HepG2 (cell line): ENCODE measurements around the gene SNRPB2. TPM values are rescaled to one million over a fixed set of nuclear protein-coding genes. Genes with fewer than 3 reads are reported as not detected.

Experiments used
- ATAC-seq: fragments of 200-7000 bp; cut with Tn5 transposase; 3 replicates; pipeline ENCODE4 v1.9.1; 2020; ENCODE audit warnings: mild to moderate bottlenecking, moderate library complexity
- BruUV-seq: library from RNA; stranded (reverse); fragments of 400-500 nt; replicated peaks from 2 replicates; lab custom pipeline; 2021; lab: Mats Ljungman, UMichigan
- CTCF ChIA-PET: fragments of 300-600 bp; formaldehyde crosslinking; extraction: SDS; loops from one replicate; lab custom pipeline; 2021; ENCODE audit warnings: low total read pairs, inconsistent platforms, low intra/inter-chr PET ratio; lab: Yijun Ruan, JAX
- POLR2A ChIA-PET: fragments of 350-600 bp; sonication (Branson Sonifier 250); formaldehyde crosslinking; loops from one replicate; lab custom pipeline; 2020; ENCODE audit warnings: antibody characterized with exemption, inconsistent platforms; lab: Yijun Ruan, JAX
- DNase-seq: peaks from one replicate; pipeline ENCODE4 v3.0.0-alpha.2; 2015; ENCODE audit warnings: low spot score
- FAIRE-seq: peaks from 3 replicates; lab custom pipeline; 2011; peaks lifted over from hg19 to GRCh38; lab: Jason Lieb, UNC
- H2AFZ ChIP-seq: one replicate; pipeline ENCODE4 v1.6.1; 2011; ENCODE audit warnings: low read length, inconsistent platforms
- H3K27ac ChIP-seq: fragments of 300-600 bp; 3 replicates; pipeline ENCODE4 v1.8.0; 2011; ENCODE audit warnings: mixed run types, mild to moderate bottlenecking, mixed read lengths, low read length, inconsistent platforms; ENCODE audit not compliant: insufficient read depth; ENCODE audit errors: extremely low read length
- H3K27me3 ChIP-seq, 2 experiments: fragments of 200-600 bp in 1 of 2; 2 replicates in 1 of 2; 3 replicates in 1 of 2; pipeline versions ENCODE4 v1.6.0 to v1.8.0; 2011; ENCODE audit warnings: low read length in 2 of 2, mild to moderate bottlenecking in 2 of 2, moderate library complexity in 2 of 2, inconsistent platforms in 1 of 2; ENCODE audit not compliant: insufficient read depth in 2 of 2, control insufficient read depth in 1 of 2
- H3K36me3 ChIP-seq, 2 experiments: fragments of 200-600 bp in 1 of 2; replicated peaks in 1 of 2; 2 replicates in 1 of 2; 3 replicates in 1 of 2; pipeline versions ENCODE4 v1.5.1 to v1.8.0; 2011; ENCODE audit warnings: low read length in 2 of 2, inconsistent platforms in 1 of 2; ENCODE audit not compliant: insufficient read depth in 2 of 2, control insufficient read depth in 1 of 2
- H3K4me1 ChIP-seq: 2 replicates; pipeline ENCODE4 v1.5.1; 2012; ENCODE audit warnings: low read length, inconsistent platforms; ENCODE audit not compliant: insufficient read depth
- H3K4me2 ChIP-seq: 2 replicates; pipeline ENCODE4 v1.6.0; 2011; ENCODE audit warnings: low read depth, low read length, inconsistent platforms
- H3K4me3 ChIP-seq, 3 experiments: fragments of 200-600 bp in 1 of 3; sonication (generic), shearing (Covaris generic) in 1 of 3; replicated peaks in 1 of 3; 2 replicates each; pipeline ENCODE4 v1.5.1; 2011 to 2016; ENCODE audit warnings: low read length in 3 of 3, inconsistent platforms in 2 of 3, low read depth in 2 of 3, mild to moderate bottlenecking in 2 of 3, control low read depth in 1 of 3, mixed read lengths in 1 of 3; ENCODE audit not compliant: insufficient read depth in 1 of 3
- H3K79me2 ChIP-seq: one replicate; pipeline ENCODE4 v1.6.1; 2011; ENCODE audit warnings: low read length, inconsistent platforms; ENCODE audit not compliant: insufficient read depth
- H3K9ac ChIP-seq: 2 replicates; pipeline ENCODE4 v1.6.0; 2011; ENCODE audit warnings: mild to moderate bottlenecking, low read depth, low read length, inconsistent platforms; ENCODE audit not compliant: insufficient read depth
- H3K9me3 ChIP-seq: 2 replicates; pipeline ENCODE4 v1.5.1; 2012; ENCODE audit warnings: mild to moderate bottlenecking, low read length
- H4K20me1 ChIP-seq: 2 replicates; pipeline ENCODE4 v1.6.0; 2011; ENCODE audit warnings: inconsistent platforms, mild to moderate bottlenecking, low read length, moderate library complexity; ENCODE audit not compliant: insufficient read depth
- BRD4 ChIP-seq: sonication (generic); formaldehyde crosslinking; IDR thresholded peaks from 2 replicates; pipeline ENCODE4 v1.4.0; 2020; ENCODE audit warnings: missing genetic modification reagents
- CBX5 ChIP-seq: sonication (generic); formaldehyde crosslinking; IDR thresholded peaks from 2 replicates; pipeline ENCODE4 v1.4.0; 2020; ENCODE audit warnings: missing genetic modification reagents, borderline replicate concordance
- FOXC1 ChIP-seq: sonication (generic); formaldehyde crosslinking; IDR thresholded peaks from 2 replicates; pipeline ENCODE4 v1.8.0; 2022; ENCODE audit warnings: mild to moderate bottlenecking, missing genetic modification reagents, borderline replicate concordance
- JARID2 ChIP-seq: sonication (generic); formaldehyde crosslinking; IDR thresholded peaks from 2 replicates; pipeline ENCODE4 v1.8.1; 2023; ENCODE audit warnings: missing genetic modification reagents, inconsistent platforms; ENCODE audit not compliant: insufficient replicate concordance
- KMT2A ChIP-seq: sonication (generic); formaldehyde crosslinking; IDR thresholded peaks from 2 replicates; pipeline ENCODE4 v1.4.0; 2020; ENCODE audit warnings: missing genetic modification reagents
- MAFK ChIP-seq, 2 experiments: IDR thresholded peaks in 1 of 2; conservative IDR thresholded peaks in 1 of 2; 2 replicates each; pipeline ENCODE4 v1.6.1; 2011; ENCODE audit warnings: improper control_type of control experiment in 2 of 2, low read length in 2 of 2
- NFE2L2 ChIP-seq: fragments of 150-350 bp; IDR thresholded peaks from 2 replicates; pipeline ENCODE4 v1.6.1; 2014; ENCODE audit warnings: low read length
- PAX8 ChIP-seq: sonication (generic); formaldehyde crosslinking; IDR thresholded peaks from 2 replicates; pipeline ENCODE4 v1.8.0; 2022; ENCODE audit warnings: mild to moderate bottlenecking, missing genetic modification reagents, borderline replicate concordance
- PHF5A ChIP-seq: IDR thresholded peaks from one replicate; pipeline ENCODE4 v1.6.1; 2018; ENCODE audit warnings: low read depth, missing genetic modification reagents; ENCODE audit not compliant: unreplicated experiment
- PRDM4 ChIP-seq: sonication (generic); formaldehyde crosslinking; IDR thresholded peaks from 2 replicates; pipeline ENCODE4 v1.9.0; 2021; ENCODE audit warnings: missing genetic modification reagents, borderline replicate concordance
- SNAPC5 ChIP-seq: sonication (generic); formaldehyde crosslinking; IDR thresholded peaks from 2 replicates; pipeline ENCODE4 v1.8.1; 2023; ENCODE audit warnings: mild to moderate bottlenecking, missing genetic modification reagents, borderline replicate concordance
- TEAD3 ChIP-seq: optimal IDR thresholded peaks from 2 replicates; pipeline ENCODE3; 2016; ENCODE audit warnings: borderline replicate concordance
- U2AF1 ChIP-seq: fragments of 200-400 bp; formaldehyde crosslinking; optimal IDR thresholded peaks from 2 replicates; pipeline ENCODE3; 2017; ENCODE audit warnings: mild to moderate bottlenecking, low read depth, low read length
- in situ Hi-C: cut with HindIII; loops from 2 replicates; pipeline ENCODE4 v1.10.0; 2017; ENCODE audit warnings: low pct_unique_long_range_greater_than_20kb; ENCODE audit not compliant: extremely low pct_ligation_motif_present
- intact Hi-C: fragments of 100-400 bp; cut with micrococcal nuclease; formaldehyde crosslinking; loops from one replicate; pipeline ENCODE4 v1.10.0; 2022; ENCODE audit not compliant: unreplicated experiment
- polyA plus RNA-seq, 8 experiments: library from polyadenylated mRNA; depleted of rRNA in 3 of 8; stranded (reverse) in 7 of 8; unstranded in 1 of 8; fragments of >200 nt; fragmentation: Illumina TruSeq in 4 of 8; extraction: Trizol in 4 of 8; gene quantifications; 2 replicates each; pipeline versions ENCODE4 v1.2.1 to v1.2.3, GENCODE V29; 2011 to 2016; ENCODE audit warnings: low read depth in 4 of 8, missing spikeins in 1 of 8, mixed read lengths in 1 of 8; ENCODE audit not compliant: insufficient read depth in 1 of 8
- total RNA-seq, 5 experiments: library from RNA; depleted of rRNA; stranded (reverse); fragments of >200 nt; fragmentation: Illumina TruSeq; extraction: Trizol; gene quantifications; 2 replicates each; pipeline ENCODE4 v1.2.3, GENCODE V29; 2016; ENCODE audit warnings: low read depth in 1 of 5
- TF ChIP-seq, protein P1 (sequence below): sonication (generic); formaldehyde crosslinking; IDR thresholded peaks from 2 replicates; pipeline ENCODE4 v1.4.0; 2020; ENCODE audit warnings: missing genetic modification reagents, borderline replicate concordance
- TF ChIP-seq, protein P2 (sequence below): sonication (generic); formaldehyde crosslinking; IDR thresholded peaks from 2 replicates; pipeline ENCODE4 v1.5.0; 2020; ENCODE audit warnings: mild to moderate bottlenecking, missing genetic modification reagents

The SNRPB2 gene
- total and polyA plus RNA-seq, 2 of the 13 experiments (the other 11 are each of a cell fraction or from before 2014, with no cell fraction given): 107 to 204 TPM

- TF ChIP-seq, protein P1, sequence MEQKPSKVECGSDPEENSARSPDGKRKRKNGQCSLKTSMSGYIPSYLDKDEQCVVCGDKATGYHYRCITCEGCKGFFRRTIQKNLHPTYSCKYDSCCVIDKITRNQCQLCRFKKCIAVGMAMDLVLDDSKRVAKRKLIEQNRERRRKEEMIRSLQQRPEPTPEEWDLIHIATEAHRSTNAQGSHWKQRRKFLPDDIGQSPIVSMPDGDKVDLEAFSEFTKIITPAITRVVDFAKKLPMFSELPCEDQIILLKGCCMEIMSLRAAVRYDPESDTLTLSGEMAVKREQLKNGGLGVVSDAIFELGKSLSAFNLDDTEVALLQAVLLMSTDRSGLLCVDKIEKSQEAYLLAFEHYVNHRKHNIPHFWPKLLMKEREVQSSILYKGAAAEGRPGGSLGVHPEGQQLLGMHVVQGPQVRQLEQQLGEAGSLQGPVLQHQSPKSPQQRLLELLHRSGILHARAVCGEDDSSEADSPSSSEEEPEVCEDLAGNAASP (CRISPR knock-in tag): peak; percentile 82; the same call in 1 of the 2 replicates
- TF ChIP-seq PHF5A (CRISPR knock-in tag) (no peak), SNAPC5 (CRISPR knock-in tag) (no peak)
Observed at GRCh38 chr20:16764560-16764959, 34.7 kb downstream of the SNRPB2 start (continued).

- Histone ChIP-seq H2AFZ (no peak overlapping the region), H3K9ac (no peak overlapping the region), H3K27ac (no peak overlapping the region), H3K4me1 (no peaks in the 10 kb centered on the region), H4K20me1 (no peaks in the 10 kb centered on the region), H3K4me3 (no peak overlapping the region), H3K36me3 (no peaks in the 10 kb centered on the region), H3K27me3 (no peaks in the 10 kb centered on the region), H3K79me2 (no peaks in the 10 kb centered on the region), H3K4me2 (no peak overlapping the region), H3K9me3 (no peaks in the 10 kb centered on the region)
- BruUV-seq: no TSS peak
- POLR2A ChIA-PET: no interaction called here
- ATAC-seq: no peak
- FAIRE-seq: no peak
- intact Hi-C loops (loop anchor here (1.0 kb wide), 1 partner anchor 22 kb away; no protein-coding TSS in a partner anchor), in situ Hi-C loops (no loop called here)
- no peak for DNase-seq
- CTCF ChIA-PET: no interaction called here
- TF ChIP-seq BRD4 (CRISPR knock-in tag): no peak
- no peak for TF ChIP-seq KMT2A (CRISPR knock-in tag)
- no peak for TF ChIP-seq FOXC1 (CRISPR knock-in tag)
- no peak for TF ChIP-seq PRDM4 (CRISPR knock-in tag)
- no peak for TF ChIP-seq CBX5
- peak; percentile 11 to 40; a peak in 2 of 4 replicates for TF ChIP-seq MAFK (conservative IDR thresholded peaks at IDR 0.05 in 1 of 2, IDR thresholded peaks at IDR 0.05 in 1 of 2; ENCODE audit: low read length in 2 of 2)
- TF ChIP-seq, protein P2, sequence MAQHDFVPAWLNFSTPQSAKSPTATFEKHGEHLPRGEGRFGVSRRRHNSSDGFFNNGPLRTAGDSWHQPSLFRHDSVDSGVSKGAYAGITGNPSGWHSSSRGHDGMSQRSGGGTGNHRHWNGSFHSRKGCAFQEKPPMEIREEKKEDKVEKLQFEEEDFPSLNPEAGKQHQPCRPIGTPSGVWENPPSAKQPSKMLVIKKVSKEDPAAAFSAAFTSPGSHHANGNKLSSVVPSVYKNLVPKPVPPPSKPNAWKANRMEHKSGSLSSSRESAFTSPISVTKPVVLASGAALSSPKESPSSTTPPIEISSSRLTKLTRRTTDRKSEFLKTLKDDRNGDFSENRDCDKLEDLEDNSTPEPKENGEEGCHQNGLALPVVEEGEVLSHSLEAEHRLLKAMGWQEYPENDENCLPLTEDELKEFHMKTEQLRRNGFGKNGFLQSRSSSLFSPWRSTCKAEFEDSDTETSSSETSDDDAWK (CRISPR knock-in tag): no peak
- no peak for TF ChIP-seq JARID2 (CRISPR knock-in tag)
- TF ChIP-seq TEAD3: no peak
- no peak for TF ChIP-seq U2AF1
- no peak for TF ChIP-seq PAX8 (CRISPR knock-in tag)
- peak; percentile 66 for TF ChIP-seq NFE2L2
Observed at GRCh38 chr20:16771213-16771612, 41.4 kb downstream of the SNRPB2 start.
